GM19463 (cell line): ENCODE data around the gene RNF130.
"Not testable (repeated sequence)": the region's sequence is repeated elsewhere in the genome, so short reads cannot be mapped to it uniquely, and the experiment has no call there.

Experiments used
- ATAC-seq: cut with Tn5 transposase; IDR thresholded peaks from one replicate; pipeline ENCODE4 v1.9.1; 2021; ENCODE audit warnings: mild to moderate bottlenecking, moderate library complexity; ENCODE audit not compliant: unreplicated experiment

The RNF130 gene

GRCh38 chr5:179978792-179979191 is 92.8 kb downstream of the RNF130 start:
- ATAC-seq = no peak

- no peak for ATAC-seq
Observed at GRCh38 chr5:179975713-179976134, 95.8 kb downstream of the RNF130 start.

- no peak for ATAC-seq
Observed at GRCh38 chr5:179974946-179975712, 96.4 kb downstream of the RNF130 start.

- ATAC-seq = no peak
Observed at GRCh38 chr5:179974246-179974945, 97.2 kb downstream of the RNF130 start.

GRCh38 chr5:179973391-179973790 is 98.2 kb downstream of the RNF130 start:
- no peak for ATAC-seq

- ATAC-seq = no peak
Observed at GRCh38 chr5:179969110-179969509, 102.4 kb downstream of the RNF130 start.

- ATAC-seq = no peak
Observed at GRCh38 chr5:179967489-179967888, 104.1 kb downstream of the RNF130 start.

- ATAC-seq = no peak
Observed at GRCh38 chr5:179964015-179964414, 107.5 kb downstream of the RNF130 start.

- no peak for ATAC-seq
Observed at GRCh38 chr5:179963375-179963774, 108.2 kb downstream of the RNF130 start.

- no peak for ATAC-seq
Observed at GRCh38 chr5:179960204-179960831, 111.2 kb downstream of the RNF130 start.

GRCh38 chr5:179959641-179960040 is 111.9 kb downstream of the RNF130 start:
- ATAC-seq = no peak

- ATAC-seq = not testable (repeated sequence)
Observed at GRCh38 chr5:179959118-179959517, 112.4 kb downstream of the RNF130 start.

- no peak for ATAC-seq
Observed at GRCh38 chr5:179955630-179956029, 115.9 kb downstream of the RNF130 start.

GRCh38 chr5:179955062-179955461 is 116.5 kb downstream of the RNF130 start:
- ATAC-seq = no peak

GRCh38 chr5:179954434-179954833 is 117.1 kb downstream of the RNF130 start:
- ATAC-seq = no peak

GRCh38 chr5:179953987-179954386 is 117.6 kb downstream of the RNF130 start:
- ATAC-seq = no peak

GRCh38 chr5:179936976-179937681 is 134.4 kb downstream of the RNF130 start:
- no peak for ATAC-seq

- no peak for ATAC-seq
Observed at GRCh38 chr5:179930788-179931473, 140.6 kb downstream of the RNF130 start.

GRCh38 chr5:179927824-179928223 is 143.7 kb downstream of the RNF130 start:
- ATAC-seq = no peak

- no peak for ATAC-seq
Observed at GRCh38 chr5:179926657-179927056, 144.9 kb downstream of the RNF130 start.

- no peak for ATAC-seq
Observed at GRCh38 chr5:179923436-179923835, 148.1 kb downstream of the RNF130 start.
